HG03175 (cell line): ENCODE measurements around the gene FGFR4.
"Not testable (repeated sequence)": the region's sequence is repeated elsewhere in the genome, so short reads cannot be mapped to it uniquely, and the experiment has no call there.

Experiments
- ATAC-seq: cut with Tn5 transposase; IDR thresholded peaks from one replicate; pipeline ENCODE4 v1.9.1; 2021; ENCODE audit warnings: mild to moderate bottlenecking, moderate library complexity; ENCODE audit not compliant: unreplicated experiment

FGFR4 gene

DNA sequence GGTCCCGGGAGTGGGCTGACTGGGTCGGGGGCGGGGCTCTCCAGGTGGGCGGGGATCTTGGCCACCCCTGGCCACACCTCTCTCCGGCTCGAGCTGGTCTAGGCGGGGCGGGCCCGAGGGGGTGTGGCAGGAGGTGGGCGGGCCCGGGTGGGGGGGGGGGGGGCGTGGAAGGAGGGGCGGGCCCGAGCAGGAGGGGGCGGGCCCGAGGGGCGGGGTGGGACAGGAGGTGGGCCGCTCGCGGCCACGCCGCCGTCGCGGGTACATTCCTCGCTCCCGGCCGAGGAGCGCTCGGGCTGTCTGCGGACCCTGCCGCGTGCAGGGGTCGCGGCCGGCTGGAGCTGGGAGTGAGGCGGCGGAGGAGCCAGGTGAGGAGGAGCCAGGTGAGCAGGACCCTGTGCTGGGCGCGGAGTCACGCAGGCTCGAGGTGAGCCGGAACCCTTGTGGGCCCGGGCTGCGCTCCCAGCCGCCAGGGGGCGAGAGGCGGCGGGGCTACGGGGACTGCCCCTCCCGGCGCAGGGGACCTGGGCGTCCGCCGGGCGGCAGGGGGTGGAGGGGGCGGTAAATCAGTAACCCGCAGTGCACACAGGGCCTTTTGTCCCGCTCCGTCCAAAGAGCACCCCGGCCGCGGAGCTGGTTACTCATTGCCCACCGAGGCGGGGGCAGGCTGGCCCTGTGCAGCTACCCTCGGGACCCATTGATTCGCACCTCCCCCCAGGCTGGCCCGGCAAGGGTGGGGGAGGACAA is at the start of gene FGFR4:
Gene FGFR4, plus strand, starts transcription at position 262 of the 744 bp plus-strand sequence. CDS start 2,688 bp downstream, outside the sequence.
- ATAC-seq, result peak; percentile 81

DNA sequence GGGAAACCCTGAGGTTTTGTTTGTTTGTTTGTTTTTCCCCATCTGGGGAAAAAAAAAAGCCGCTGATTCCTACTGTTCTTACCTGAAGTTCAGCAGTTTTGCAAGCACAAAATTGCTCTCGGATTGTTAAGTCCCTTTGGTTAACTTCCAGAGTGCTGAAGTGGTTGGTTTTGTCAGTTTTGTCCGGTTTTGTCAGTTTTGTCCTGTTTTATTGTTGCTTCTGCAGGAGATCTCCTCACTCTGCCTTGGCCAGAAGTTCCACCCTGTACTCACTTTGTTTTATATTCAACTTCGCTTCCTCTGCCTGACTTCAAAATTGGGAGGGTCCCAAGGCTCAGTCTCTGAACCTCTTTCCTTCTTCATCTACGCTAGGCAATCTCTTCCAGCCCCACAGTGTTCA is 49.8 kb upstream of the FGFR4 start:
- ATAC-seq, result no peak

- no peak for ATAC-seq
Observed at GRCh38 chr5:177040814-177041420, 45.8 kb upstream of the FGFR4 start.

DNA sequence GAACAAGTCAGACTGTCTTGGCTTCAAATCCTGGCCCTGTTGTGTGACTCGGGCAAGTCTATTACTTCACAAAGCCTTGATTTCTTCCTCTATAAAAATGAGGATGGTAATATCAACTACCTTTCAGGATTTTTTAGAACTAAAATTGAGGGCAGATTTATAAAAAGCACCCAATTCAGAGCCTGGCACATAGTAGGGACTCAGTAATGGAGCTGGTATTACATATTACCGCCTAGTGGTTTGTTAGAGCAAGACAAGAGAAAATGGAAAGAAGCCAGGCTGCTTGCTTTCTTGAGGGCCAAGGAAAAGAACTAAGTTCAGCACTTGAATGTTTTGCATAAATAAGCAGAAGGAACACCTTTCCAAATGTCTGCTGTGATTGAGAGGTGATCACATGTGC is 44.8 kb upstream of the FGFR4 start:
- no peak for ATAC-seq

GRCh38 chr5:177043114-177043513 is 43.6 kb upstream of the FGFR4 start:
- no peak for ATAC-seq

DNA sequence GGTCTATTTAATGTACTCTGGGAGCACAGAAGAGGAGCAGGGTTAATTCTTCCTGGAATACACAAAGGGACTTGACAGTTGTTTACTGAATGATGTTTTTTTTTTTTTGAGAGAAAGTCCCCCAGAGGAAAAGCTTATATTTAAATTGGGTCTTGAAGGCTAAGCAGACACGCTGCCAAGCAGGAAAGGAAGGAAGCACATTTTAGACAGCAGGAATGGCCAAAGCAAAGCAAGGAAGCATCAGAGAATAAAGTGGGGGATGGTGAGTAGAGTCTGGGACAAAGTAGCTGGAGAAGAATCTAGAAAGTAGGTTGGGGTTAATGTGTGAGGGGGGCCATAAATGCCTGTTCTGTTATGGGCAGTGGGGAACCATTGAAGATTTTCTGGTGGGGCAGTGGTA is 42.8 kb upstream of the FGFR4 start:
- ATAC-seq, result no peak

GRCh38 chr5:177044641-177045040 is 42.1 kb upstream of the FGFR4 start:
- ATAC-seq, result no peak

- ATAC-seq, result no peak
Observed at GRCh38 chr5:177045631-177046030, 41.1 kb upstream of the FGFR4 start.

- not testable (repeated sequence) for ATAC-seq
Observed at GRCh38 chr5:177048531-177048930, 38.2 kb upstream of the FGFR4 start.

GRCh38 chr5:177049285-177049684 is 37.4 kb upstream of the FGFR4 start:
- no peak for ATAC-seq

- ATAC-seq, result no peak
Observed at GRCh38 chr5:177064500-177065277, 22.0 kb upstream of the FGFR4 start.

GRCh38 chr5:177065491-177065890 is 21.2 kb upstream of the FGFR4 start:
- ATAC-seq, result no peak

GRCh38 chr5:177066224-177066623 is 20.5 kb upstream of the FGFR4 start:
- no peak for ATAC-seq

DNA sequence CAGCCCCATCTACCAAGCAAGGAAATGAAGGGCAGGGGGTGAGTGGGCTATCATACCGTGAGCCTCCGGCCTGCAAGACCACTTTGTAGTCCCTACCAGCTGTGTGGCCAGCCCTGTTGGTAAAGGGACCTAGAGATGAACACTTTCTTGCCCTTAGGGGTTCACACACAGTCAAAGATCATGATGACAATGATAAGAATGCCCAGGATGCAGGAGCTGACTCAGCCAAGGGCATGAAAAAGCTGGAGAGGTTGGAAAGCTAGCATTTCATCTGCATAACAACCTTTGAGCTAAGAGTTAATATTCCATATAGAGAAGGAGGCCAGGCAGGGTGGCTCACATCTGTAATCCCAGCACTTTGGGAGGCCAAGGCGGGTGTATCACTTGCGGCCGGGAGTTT is 19.2 kb upstream of the FGFR4 start:
- ATAC-seq, result no peak

DNA sequence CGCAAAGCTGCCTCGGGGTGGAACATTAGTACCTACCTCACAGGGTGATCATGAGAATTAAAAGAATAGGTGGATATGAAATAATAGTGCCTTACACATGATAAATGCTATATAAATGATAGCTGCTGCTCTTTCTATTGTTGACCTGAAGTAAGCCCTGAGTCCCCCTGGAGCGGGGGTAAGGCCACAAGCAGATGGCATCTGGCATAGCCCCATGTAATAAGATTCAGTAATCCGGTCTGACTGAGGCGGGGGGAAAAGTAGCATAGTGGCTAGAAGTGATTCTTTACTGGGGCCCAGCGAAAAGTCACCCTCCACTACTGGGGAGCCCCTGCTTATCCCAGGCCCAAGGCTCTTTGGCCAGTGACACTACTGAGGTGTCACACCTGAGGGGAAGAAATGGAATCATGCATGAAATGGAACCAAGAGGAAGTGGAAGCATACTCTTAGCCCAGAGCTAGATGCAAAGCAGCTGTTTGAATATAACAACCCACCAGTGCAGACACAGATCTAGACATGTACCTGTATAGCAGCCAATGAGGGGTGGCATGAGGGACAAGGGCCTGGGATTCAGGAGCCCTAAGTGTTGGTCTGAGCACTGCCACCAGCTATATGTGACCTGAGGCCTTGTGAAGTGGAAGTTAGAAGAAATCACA is 16.1 kb upstream of the FGFR4 start:
- ATAC-seq, result no peak

GRCh38 chr5:177071666-177072385 is 14.9 kb upstream of the FGFR4 start:
- ATAC-seq, result peak; percentile 74

DNA sequence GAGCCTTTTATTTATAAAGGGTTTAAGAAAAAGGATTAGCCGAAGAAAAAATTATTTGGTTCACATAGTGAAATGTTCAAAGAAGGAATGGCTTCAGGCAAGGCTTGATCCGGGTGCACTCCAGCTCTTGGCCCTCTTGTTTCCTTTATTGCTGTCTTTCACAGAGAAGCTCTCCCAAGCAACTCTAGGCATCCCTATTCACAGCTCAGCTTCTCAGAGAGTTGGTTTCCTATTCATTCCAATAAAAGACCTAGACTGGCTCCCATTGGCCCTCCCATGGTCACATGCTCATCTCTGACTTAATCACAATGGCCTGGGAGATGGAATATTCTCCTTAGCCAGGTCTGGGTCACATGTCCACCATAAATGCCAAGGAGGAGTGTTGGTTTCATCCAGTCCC is 9.4 kb upstream of the FGFR4 start:
- no peak for ATAC-seq

DNA sequence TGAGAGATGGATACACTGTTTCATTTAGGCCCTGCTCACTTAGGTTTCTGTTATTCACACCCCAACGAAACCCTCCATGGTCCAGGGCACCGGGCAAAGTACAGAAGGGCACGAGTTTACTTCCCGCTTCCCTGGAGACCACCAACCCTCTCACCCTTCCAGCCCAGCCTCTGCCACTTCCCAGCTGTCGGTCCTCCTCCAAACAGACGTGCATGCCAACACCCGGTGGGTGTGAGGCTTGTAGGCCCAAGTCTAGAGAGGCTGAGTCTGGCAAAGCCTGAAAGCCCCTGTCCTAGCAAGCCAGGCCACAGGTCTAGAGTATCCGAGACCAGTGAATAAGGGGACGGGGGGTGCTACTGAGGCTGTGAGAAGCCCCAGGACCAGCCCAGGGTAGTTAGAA is 7.1 kb upstream of the FGFR4 start:
- no peak for ATAC-seq

DNA sequence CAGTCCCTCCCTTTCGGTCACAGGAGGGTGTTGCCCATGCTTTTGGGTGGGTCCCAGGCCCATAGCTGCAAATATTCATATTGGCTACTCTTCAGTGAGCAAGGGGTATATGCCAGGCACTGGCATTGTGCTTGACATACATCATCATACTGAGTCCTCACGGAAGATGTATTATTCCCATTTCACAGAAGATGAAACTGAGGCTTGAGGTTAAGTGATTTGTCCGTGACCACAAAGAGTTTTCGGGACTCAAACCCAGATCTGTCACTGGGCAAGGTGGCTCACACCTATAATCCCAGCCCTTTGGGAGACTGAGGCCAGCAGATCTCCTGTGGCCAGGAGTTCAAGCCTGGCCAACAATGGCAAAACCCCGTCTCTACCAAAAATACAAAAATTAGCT is 6.5 kb upstream of the FGFR4 start:
- ATAC-seq, result no peak

GRCh38 chr5:177081859-177082258 is 4.9 kb upstream of the FGFR4 start:
- ATAC-seq, result no peak

DNA sequence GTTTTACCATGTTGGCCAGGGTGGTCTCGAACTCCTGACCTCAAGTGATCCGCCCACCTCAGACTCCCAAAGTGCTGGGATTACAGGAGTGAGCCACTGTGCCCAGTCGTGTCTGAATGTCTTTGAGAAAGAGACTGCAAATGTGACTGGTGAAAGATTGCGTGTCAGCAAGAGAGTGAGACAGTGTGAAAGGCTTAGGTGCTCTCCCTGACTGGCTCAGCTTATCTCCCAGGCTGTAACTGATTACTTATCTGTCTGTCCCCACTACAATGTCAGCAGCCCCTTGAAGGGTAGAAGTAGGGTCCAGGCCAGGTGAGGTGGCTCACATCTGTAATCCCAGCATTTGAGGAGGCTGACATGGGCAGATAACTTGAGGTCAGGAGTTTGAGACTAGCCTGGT is 3.4 kb upstream of the FGFR4 start:
- ATAC-seq, result no peak
